Loucy (cell line): ENCODE measurements around the gene IHH.

Experiments used
- CTCF ChIP-seq: fragments of 200-600 bp; sonication (generic); conservative IDR thresholded peaks from 2 replicates; pipeline ENCODE4 v1.5.1; 2014; ENCODE audit warnings: mild to moderate bottlenecking, antibody characterized with exemption, low read length
- EZH2phosphoT487 ChIP-seq: fragments of 200-600 bp; IDR thresholded peaks from 2 replicates; pipeline ENCODE4 v1.6.1; 2018; ENCODE audit warnings: antibody characterized with exemption, mild to moderate bottlenecking, moderate library complexity, borderline replicate concordance

DNA sequence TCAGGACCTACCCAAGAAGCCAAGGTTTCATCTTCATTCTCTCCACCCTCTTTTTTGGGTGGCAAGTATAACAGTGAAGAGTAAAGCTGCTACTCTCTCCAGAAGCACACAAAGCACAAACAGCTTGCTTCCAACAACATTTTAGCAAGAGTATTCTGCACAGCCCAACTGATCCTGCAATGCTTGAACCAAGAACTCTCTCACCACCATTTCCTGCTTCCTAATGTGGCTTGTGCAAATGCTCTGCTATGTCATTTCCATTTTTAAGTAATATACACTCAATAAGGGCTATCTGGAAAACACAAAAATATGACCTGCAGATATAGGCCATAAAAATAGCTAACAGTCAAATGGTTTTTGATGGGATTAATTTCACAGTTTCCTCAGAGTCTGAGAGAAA lies 24.1 kb upstream of the IHH start:
- TF ChIP-seq CTCF: no peak
- TF ChIP-seq EZH2phosphoT487: no peak
